Peyer's patch (tissue), 4 donors: Measurements from ENCODE around the gene WDR18. TPM values are rescaled to one million over a fixed set of nuclear protein-coding genes. Genes with fewer than 3 reads are reported as not detected.
A peak's percentile ranks its signal among the peaks of the same experiment; 100 is the strongest.

ENCODE experiments used
- DNase-seq, 3 donors: peaks; one replicate each; pipeline ENCODE4 v3.0.0-alpha.2; 2017 to 2019
- H3K27ac ChIP-seq, 4 donors: fragments of 200-600 bp; sonication (generic); one replicate each; pipeline ENCODE4 v1.5.1; 2016 to 2019
- H3K27me3 ChIP-seq, 2 donors: fragments of 200-600 bp; sonication (generic); one replicate each; pipeline ENCODE4 v1.5.1; 2019
- H3K36me3 ChIP-seq, 3 donors: fragments of 200-600 bp; sonication (generic); one replicate each; pipeline ENCODE4 v1.5.1; 2016 to 2019
- H3K4me1 ChIP-seq, 4 donors: fragments of 200-600 bp; sonication (generic); one replicate each; pipeline ENCODE4 v1.5.1; 2016 to 2019
- H3K4me3 ChIP-seq, 4 donors: fragments of 200-600 bp; sonication (generic); 1 replicate in 3 of 4; 2 replicates in 1 of 4; pipeline ENCODE4 v1.5.1; 2016 to 2019; ENCODE audit warnings: mild to moderate bottlenecking in 1 of 4
- H3K9me3 ChIP-seq, 4 donors: fragments of 200-600 bp; sonication (generic); one replicate each; pipeline ENCODE4 v1.5.1; 2016 to 2019; ENCODE audit warnings: mild to moderate bottlenecking in 1 of 4
- CTCF ChIP-seq, 6 experiments: fragments of 450-650 bp in 4 of 6; fragments of 200-600 bp in 2 of 6; sonication (generic) in 1 of 6; IDR thresholded peaks; one replicate each; pipeline ENCODE4 v1.5.1; 2017 to 2019; ENCODE audit warnings: antibody characterized with exemption in 6 of 6, mild to moderate bottlenecking in 3 of 6, moderate library complexity in 1 of 6
- POLR2A ChIP-seq, 2 donors: fragments of 450-650 bp; IDR thresholded peaks; one replicate each; pipeline ENCODE4 v1.5.1; 2017; ENCODE audit warnings: antibody characterized with exemption in 2 of 2, mild to moderate bottlenecking in 2 of 2, moderate library complexity in 2 of 2
- small RNA-seq, 2 donors: library from RNA; depleted of rRNA; stranded (forward); fragments of <200 nt; gene quantifications; one replicate each; pipeline ENCODE3, GENCODE V24; 2016
- total RNA-seq, 4 donors: library from RNA; depleted of rRNA; stranded (reverse); fragments of >200 nt; gene quantifications; one replicate each; pipeline ENCODE4 v1.1.0, GENCODE V29; 2016

Gene WDR18
- total RNA-seq, 4 donors from 2014 or later = 26.4 to 58.8 (median 40.5) TPM

GRCh38 chr19:1040476-1041271 is 56.5 kb downstream of the WDR18 start:
- H3K27ac ChIP-seq = peak overlapping the region; percentile 42 to 88 (median 63)
- peak; percentile 91 to 97 (median 94) for DNase-seq
- peaks cover 0 to 9% (median 0%) of the 10 kb centered on the region in 3 donors for H3K36me3 ChIP-seq

GRCh38 chr19:1041272-1041834 is 57.2 kb downstream of the WDR18 start:
- no peak for TF ChIP-seq CTCF (IDR thresholded peaks at IDR 0.05)
- TF ChIP-seq POLR2A (IDR thresholded peaks at IDR 0.05) = no peak
- H3K27ac ChIP-seq = peak overlapping the region in 3 of 4 donors; percentile 57 to 88 (median 69)
- H3K4me3 ChIP-seq = peak overlapping the region; percentile 47 to 67 (median 60)
- H3K27me3 ChIP-seq = no peaks in the 10 kb centered on the region
- peaks cover 3 to 46% (median 21%) of the 10 kb centered on the region in 4 donors for H3K4me1 ChIP-seq
- no peaks in the 10 kb centered on the region for H3K9me3 ChIP-seq
- peaks cover 0 to 3% (median 0%) of the 10 kb centered on the region in 3 donors for H3K36me3 ChIP-seq
- no peak for DNase-seq

More at GRCh38 chr19:1040476-1041271, 56.5 kb downstream of the WDR18 start:
- H3K4me1 ChIP-seq = peaks cover 3 to 46% (median 21%) of the 10 kb centered on the region in 4 donors
- peak overlapping the region; percentile 47 to 67 (median 60) for H3K4me3 ChIP-seq
- H3K9me3 ChIP-seq = no peaks in the 10 kb centered on the region
- TF ChIP-seq POLR2A (IDR thresholded peaks at IDR 0.05) = no peak
- TF ChIP-seq CTCF (IDR thresholded peaks at IDR 0.05) = no peak
- H3K27me3 ChIP-seq = no peaks in the 10 kb centered on the region

- H3K9me3 ChIP-seq = no peaks in the 10 kb centered on the region
- peaks cover 0 to 3% (median 0%) of the 10 kb centered on the region in 3 donors for H3K36me3 ChIP-seq
- H3K4me3 ChIP-seq = peak overlapping the region in 3 of 4 donors; percentile 41 to 62 (median 58)
- H3K27me3 ChIP-seq = no peaks in the 10 kb centered on the region
- peak overlapping the region in 2 of 4 donors; percentile 57 to 69 for H3K27ac ChIP-seq
- H3K4me1 ChIP-seq = peaks cover 3 to 46% (median 24%) of the 10 kb centered on the region in 4 donors
- TF ChIP-seq CTCF (IDR thresholded peaks at IDR 0.05) (no peak), POLR2A (IDR thresholded peaks at IDR 0.05) (peak in 1 of 2 donors; percentile 56)
- DNase-seq = peak in 2 of 3 donors; percentile 90
Observed at GRCh38 chr19:1041835-1042685, 57.9 kb downstream of the WDR18 start.

- H3K27me3 ChIP-seq = no peaks in the 10 kb centered on the region
- TF ChIP-seq POLR2A (IDR thresholded peaks at IDR 0.05) (no peak), CTCF (IDR thresholded peaks at IDR 0.05) (peak in 1 of 6 experiments; percentile 5)
- no peaks in the 10 kb centered on the region for H3K9me3 ChIP-seq
- H3K4me1 ChIP-seq = peaks cover 3 to 46% (median 22%) of the 10 kb centered on the region in 4 donors
- peak overlapping the region in 2 of 4 donors; percentile 41 to 58 for H3K4me3 ChIP-seq
- H3K36me3 ChIP-seq = peaks cover 0 to 5% (median 0%) of the 10 kb centered on the region in 3 donors
- H3K27ac ChIP-seq = peak overlapping the region in 2 of 4 donors; percentile 57 to 69
- DNase-seq = peak in 1 of 3 donors; percentile 54
Observed at GRCh38 chr19:1042689-1043511, 58.8 kb downstream of the WDR18 start.

Small RNAs within 50 kb of the gene (small RNA-seq; reads per million reads assigned to genes)
- 0 reads per million in 2 donors for gene RNU6-2

Other genes with a start within 250 kb of the WDR18 start
- 100 to 1,000 TPM; 116 to 828 (median 637) TPM for gene MISP, start 233.2 kb upstream of the WDR18 start, total RNA-seq
- 100 to 1,000 TPM; 173 to 436 (median 229) TPM for gene PTBP1, start 186.9 kb upstream of the WDR18 start, total RNA-seq
- not detected for gene PLPPR3, start 162.4 kb upstream of the WDR18 start, total RNA-seq
- not detected for gene AZU1, start 156.5 kb upstream of the WDR18 start, total RNA-seq
- not detected for gene PRTN3, start 143.3 kb upstream of the WDR18 start, total RNA-seq
- not detected for gene ELANE, start 132.0 kb upstream of the WDR18 start, total RNA-seq
- gene CFD, start 124.7 kb upstream of the WDR18 start, total RNA-seq = 100 to 1,000 TPM; 140 to 403 (median 303) TPM
- 10 to 100 TPM; 60.2 to 83.6 (median 65.3) TPM for gene MED16, start 91.2 kb upstream of the WDR18 start, total RNA-seq
- not detected for gene RNU6-9, start 90.9 kb upstream of the WDR18 start, total RNA-seq
- gene R3HDM4, start 71.1 kb upstream of the WDR18 start, total RNA-seq = 10 to 100 TPM; 20.8 to 43.5 (median 34.8) TPM
- not detected for gene KISS1R, start 67.0 kb upstream of the WDR18 start, total RNA-seq
- 10 to 100 TPM in 1 of 4 donors, 1 to 10 TPM in 3; 2.8 to 11.0 (median 4.9) TPM for gene ARID3A, start 58.3 kb upstream of the WDR18 start, total RNA-seq
- not detected for gene GRIN3B, start 16.1 kb downstream of the WDR18 start, total RNA-seq
- 100 to 1,000 TPM; 287 to 409 (median 366) TPM for gene TMEM259, start 36.8 kb downstream of the WDR18 start, total RNA-seq
- not detected for gene RNU6-2, start 37.2 kb downstream of the WDR18 start, total RNA-seq
- gene CNN2, start 42.3 kb downstream of the WDR18 start, total RNA-seq = 10 to 100 TPM; 20.6 to 47.0 (median 22.6) TPM
- 100 to 1,000 TPM in 1 of 4 donors, 10 to 100 TPM in 3; 30.1 to 162 (median 72.1) TPM for gene ABCA7, start 55.8 kb downstream of the WDR18 start, total RNA-seq
- 100 to 1,000 TPM in 2 of 4 donors, 10 to 100 TPM in 2; 82.6 to 187 (median 118) TPM for gene ARHGAP45, start 82.8 kb downstream of the WDR18 start, total RNA-seq
- gene POLR2E, start 111.0 kb downstream of the WDR18 start, total RNA-seq = 100 to 1,000 TPM in 2 of 4 donors, 10 to 100 TPM in 2; 74.3 to 107 (median 96.9) TPM
- 100 to 1,000 TPM; 258 to 493 (median 326) TPM for gene GPX4, start 119.6 kb downstream of the WDR18 start, total RNA-seq
- gene SBNO2, start 189.9 kb downstream of the WDR18 start, total RNA-seq = 10 to 100 TPM; 26.4 to 71.0 (median 57.8) TPM
- gene STK11, start 221.4 kb downstream of the WDR18 start, total RNA-seq = 100 to 1,000 TPM in 3 of 4 donors, 10 to 100 TPM in 1; 98.4 to 135 (median 117) TPM